HG02610 (cell line): ENCODE results near the gene SDHAF2.

Source experiments
- ATAC-seq: cut with Tn5 transposase; IDR thresholded peaks from one replicate; pipeline ENCODE4 v1.9.1; 2021; ENCODE audit warnings: mild to moderate bottlenecking, moderate library complexity; ENCODE audit not compliant: unreplicated experiment

Gene SDHAF2

DNA sequence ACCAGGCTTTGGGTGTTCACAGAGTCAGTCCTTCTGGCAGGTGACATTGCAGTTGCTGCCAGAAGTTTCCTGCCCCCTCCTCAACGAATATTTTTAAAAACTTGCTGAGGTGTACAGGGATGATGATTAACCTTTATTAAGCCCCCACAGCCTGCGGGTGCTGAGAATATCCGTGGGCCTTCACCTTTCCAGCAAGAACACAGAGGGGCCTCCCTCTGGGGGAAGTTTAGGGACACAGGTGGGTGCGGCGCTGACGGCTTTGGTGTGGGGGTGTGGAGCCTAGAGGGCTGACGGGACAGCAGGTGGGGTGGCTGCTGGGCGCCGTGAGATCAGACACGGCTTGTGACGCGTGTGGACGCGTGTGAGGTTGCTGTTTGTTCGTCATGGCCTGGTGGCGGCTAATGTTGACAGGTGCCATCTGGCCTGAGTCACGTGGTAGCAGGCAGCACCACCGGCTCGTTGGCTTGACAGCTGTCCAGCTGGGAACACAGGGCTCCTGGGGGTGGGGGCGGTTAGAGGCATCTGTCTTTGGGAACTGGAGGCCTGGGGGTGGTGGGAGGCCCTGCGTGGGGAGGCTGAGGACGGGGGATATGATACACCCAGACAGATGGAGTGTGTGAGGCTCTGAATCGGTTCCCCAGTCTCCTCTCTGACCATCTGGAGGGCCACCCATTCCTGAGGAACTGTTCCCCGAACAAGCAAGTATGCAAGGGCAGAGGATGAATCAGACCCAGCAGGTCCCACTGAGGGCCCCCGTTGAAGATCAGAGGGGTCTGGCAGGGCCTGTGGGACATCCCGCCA lies 66.1 kb downstream of the SDHAF2 start:
- no peak for ATAC-seq
